ENCODE results near the gene PLCG2. TPM values are rescaled to one million over a fixed set of nuclear protein-coding genes. Genes with fewer than 3 reads are reported as not detected.

The PLCG2 gene
- total and polyA plus RNA-seq, 2 of the 8 experiments (the other 6 are each of a cell fraction or from before 2014, with no cell fraction given): 6.1 to 6.9 TPM

- CTCF ChIA-PET (ENCODE audit: partially characterized antibody): interaction anchor here (0.6 to 8.5 kb wide), 4 partner anchors 12 to 725 kb away, joined by 3 to 44 read pairs (median 4); no protein-coding TSS in a partner anchor
- DNase-seq (ENCODE audit: low read depth in 1 of 2, low spot score in 2 of 2) (peak in 1 of 2 experiments; percentile 43), FAIRE-seq (no peak)
- H4K91ac ChIP-seq (replicated peaks; ENCODE audit: insufficient read length, low read length): no peak overlapping the region
- no peaks in the 10 kb centered on the region for H3K27me3 ChIP-seq (replicated peaks in 1 of 4; ENCODE audit: control insufficient read depth in 3 of 4, extremely low read depth in 1 of 4, insufficient read depth in 3 of 4, low read length in 3 of 4)
- H4K20me1 ChIP-seq (replicated peaks in 1 of 2; ENCODE audit: control insufficient read depth in 1 of 2, insufficient read depth in 2 of 2, low read length in 2 of 2): no peaks in the 10 kb centered on the region
- POLR2A ChIA-PET (ENCODE audit: partially characterized antibody): no interaction called here
- H3K4ac ChIP-seq (replicated peaks; ENCODE audit: insufficient read length, low read depth, low read length): no peak overlapping the region
- H2BK15ac ChIP-seq (ENCODE audit: low read length): no peak overlapping the region
- H3K79me1 ChIP-seq (ENCODE audit: low read depth, low read length): no peaks in the 10 kb centered on the region
- no peak overlapping the region for H2BK120ac ChIP-seq (replicated peaks; ENCODE audit: low read depth, low read length)
- WGBS, 2 experiments (ENCODE audit: extremely low coverage in 1 of 2, insufficient coverage in 1 of 2, insufficient read length in 1 of 2, insufficient replicate concordance in 2 of 2, low coverage in 1 of 2, low lambda C conversion rate in 2 of 2, missing lambda C conversion rate in 1 of 2): 84% methylated on average over 8 of the region's 8 CpGs; no CpG with 5 or more reads in 1 of the 2 experiments
- no peak overlapping the region for H2BK20ac ChIP-seq (ENCODE audit: low read length)
- peaks cover 0 to 2% (median 0%) of the 10 kb centered on the region in 4 experiments; a peak in 2 of 7 replicates for H3K4me1 ChIP-seq (replicated peaks in 1 of 4; ENCODE audit: control insufficient read depth in 3 of 4, insufficient read depth in 4 of 4, low read length in 3 of 4)
- H2BK5ac ChIP-seq (ENCODE audit: low read depth, low read length): no peak overlapping the region
- no peak overlapping the region for H3K56ac ChIP-seq (replicated peaks; ENCODE audit: insufficient read length, low read depth, low read length)
- H3K4me3 ChIP-seq (ENCODE audit: extremely low read depth in 1 of 4, insufficient read depth in 2 of 4, low read depth in 3 of 4, low read length in 4 of 4): no peak overlapping the region
- no peak overlapping the region for H3K18ac ChIP-seq (ENCODE audit: extremely low read depth, low read length)
- H2AK5ac ChIP-seq (ENCODE audit: low read depth, low read length): 0 out of 2 replicates have a peak overlapping the region, but pooled peaks have one; percentile 13
- no peaks in the 10 kb centered on the region for H3K79me2 ChIP-seq (ENCODE audit: control insufficient read depth in 1 of 2, insufficient read depth in 2 of 2, low read length in 2 of 2)
- no peak for TF ChIP-seq CEBPB (IDR thresholded peaks at IDR 0.05; ENCODE audit: low read depth, low read length)
- TF ChIP-seq, protein P1, sequence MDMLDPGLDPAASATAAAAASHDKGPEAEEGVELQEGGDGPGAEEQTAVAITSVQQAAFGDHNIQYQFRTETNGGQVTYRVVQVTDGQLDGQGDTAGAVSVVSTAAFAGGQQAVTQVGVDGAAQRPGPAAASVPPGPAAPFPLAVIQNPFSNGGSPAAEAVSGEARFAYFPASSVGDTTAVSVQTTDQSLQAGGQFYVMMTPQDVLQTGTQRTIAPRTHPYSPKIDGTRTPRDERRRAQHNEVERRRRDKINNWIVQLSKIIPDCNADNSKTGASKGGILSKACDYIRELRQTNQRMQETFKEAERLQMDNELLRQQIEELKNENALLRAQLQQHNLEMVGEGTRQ (IDR thresholded peaks at IDR 0.05; ENCODE audit: low read length): no peak
- TF ChIP-seq BCL11A (IDR thresholded peaks at IDR 0.05; ENCODE audit: low read depth in 2 of 2, low read length in 2 of 2): no peak
- no peak for TF ChIP-seq ZNF274 (IDR thresholded peaks at IDR 0.05; ENCODE audit: borderline replicate concordance, extremely low read depth, low read length)
- TF ChIP-seq NRF1 (IDR thresholded peaks at IDR 0.05; ENCODE audit: low read depth, low read length): no peak
- no peak for TF ChIP-seq EZH2 (IDR thresholded peaks at IDR 0.05; ENCODE audit: low read depth, low read length, severe bottlenecking)
- TF ChIP-seq SP2 (IDR thresholded peaks at IDR 0.05; ENCODE audit: low read length): no peak
- TF ChIP-seq TCF12 (IDR thresholded peaks at IDR 0.05; ENCODE audit: low read depth, low read length): no peak
- TF ChIP-seq RAD21 (IDR thresholded peaks at IDR 0.05 in 1 of 2, conservative IDR thresholded peaks at IDR 0.05 in 1 of 2; ENCODE audit: low read depth in 2 of 2, low read length in 2 of 2): no peak
- no peak for TF ChIP-seq CHD1 (IDR thresholded peaks at IDR 0.05; ENCODE audit: low read depth, low read length)
- TF ChIP-seq SUZ12 (IDR thresholded peaks at IDR 0.05; ENCODE audit: low read length): no peak
- no peaks in the 10 kb centered on the region for H3K9me3 ChIP-seq (ENCODE audit: insufficient read depth in 2 of 2, low read depth in 1 of 2, low read length in 1 of 2)
- H3K14ac ChIP-seq (ENCODE audit: insufficient read length): no peak overlapping the region
- H2AFZ ChIP-seq (ENCODE audit: low read length): no peak overlapping the region
- peak overlapping the region in 1 of 4 experiments; percentile 27; a peak in 1 of 7 replicates for H3K9ac ChIP-seq (replicated peaks in 1 of 4; ENCODE audit: extremely low read depth in 1 of 4, low read depth in 3 of 4, low read length in 3 of 4)
- no peak overlapping the region for H3K23ac ChIP-seq (ENCODE audit: insufficient read length)
- H3K4me2 ChIP-seq (ENCODE audit: insufficient read depth in 1 of 2, low read depth in 2 of 2, low read length in 2 of 2): no peak overlapping the region
- H3K27ac ChIP-seq (ENCODE audit: low read depth, low read length): no peak overlapping the region
- no peak overlapping the region for H4K8ac ChIP-seq (ENCODE audit: extremely low read depth, insufficient read depth, low read length)
- no peak overlapping the region for H4K5ac ChIP-seq (ENCODE audit: insufficient read length, low read depth, low read length)
- no peaks in the 10 kb centered on the region for H3K23me2 ChIP-seq (ENCODE audit: low read depth, low read length)
- peak overlapping the region; percentile 17; the same call in 1 of the 2 replicates for H2BK12ac ChIP-seq (ENCODE audit: low read depth, low read length)
- no peaks in the 10 kb centered on the region for H3K36me3 ChIP-seq (ENCODE audit: control insufficient read depth in 2 of 4, insufficient read depth in 4 of 4, low read length in 3 of 4)
Observed at GRCh38 chr16:81928975-81929374, 149.9 kb downstream of the PLCG2 start.
